VCaP (cell line): ENCODE measurements around the gene EIF2B5.
"Not testable (repeated sequence)": the region's sequence is repeated elsewhere in the genome, so short reads cannot be mapped to it uniquely, and the experiment has no call there.

Experiments used
- H3K27ac ChIP-seq: fragments of 450-650 bp; 2 replicates; pipeline ENCODE4 v1.5.1; 2017
- CTCF ChIP-seq: fragments of 450-650 bp; conservative IDR thresholded peaks from 2 replicates; pipeline ENCODE4 v1.5.1; 2017; ENCODE audit warnings: mild to moderate bottlenecking, moderate library complexity

Gene EIF2B5

GRCh38 chr3:184158404-184158803, 23.2 kb downstream of the EIF2B5 start:
- no peak for TF ChIP-seq CTCF
- no peak overlapping the region for H3K27ac ChIP-seq

GRCh38 chr3:184160456-184160855, 25.3 kb downstream of the EIF2B5 start:
- no peak for TF ChIP-seq CTCF

GRCh38 chr3:184162571-184163070, 27.5 kb downstream of the EIF2B5 start:
- not testable (repeated sequence) for H3K27ac ChIP-seq

More at GRCh38 chr3:184160456-184160855, 25.3 kb downstream of the EIF2B5 start:
- H3K27ac ChIP-seq, result no peak overlapping the region

- no peak for TF ChIP-seq CTCF
- no peak overlapping the region for H3K27ac ChIP-seq
These were observed 29.6 kb downstream of the EIF2B5 start for GRCh38 chr3:184164648-184165330.

GRCh38 chr3:184165543-184165942, 30.4 kb downstream of the EIF2B5 start:
- no peak overlapping the region for H3K27ac ChIP-seq
- TF ChIP-seq CTCF, result no peak

GRCh38 chr3:184166671-184167070, 31.5 kb downstream of the EIF2B5 start:
- TF ChIP-seq CTCF, result no peak
- no peak overlapping the region for H3K27ac ChIP-seq

- TF ChIP-seq CTCF, result no peak
- H3K27ac ChIP-seq, result no peak overlapping the region
These were observed 32.6 kb downstream of the EIF2B5 start for GRCh38 chr3:184167786-184168185.

- H3K27ac ChIP-seq, result no peak overlapping the region
- no peak for TF ChIP-seq CTCF
These were observed 33.4 kb downstream of the EIF2B5 start for GRCh38 chr3:184168363-184169120.
